HCT116 (cell line): ENCODE results near the gene RBCK1.

Experiments used
- POLR2A ChIP-seq: IDR thresholded peaks from 2 replicates; pipeline ENCODE4 v1.7.0; 2011; ENCODE audit warnings: borderline replicate concordance; ENCODE audit not compliant: insufficient read depth, insufficient read length; ENCODE audit errors: extremely low read depth
- POLR2AphosphoS5 ChIP-seq: IDR thresholded peaks from 2 replicates; pipeline ENCODE4 v1.6.1; 2011; ENCODE audit warnings: mild to moderate bottlenecking, low read depth, low read length, moderate library complexity
- RAD21 ChIP-seq: IDR thresholded peaks from 2 replicates; pipeline ENCODE4 v1.6.1; 2012; ENCODE audit warnings: low read depth, mild to moderate bottlenecking
- ZFX ChIP-seq: fragments of 450-650 bp; IDR thresholded peaks from 2 replicates; pipeline ENCODE4 v1.6.1; 2017
- TF ChIP-seq, protein P1 (sequence below): IDR thresholded peaks from 2 replicates; pipeline ENCODE4 v1.6.1; 2012
- TF ChIP-seq, protein P2 (sequence below), 3 experiments: fragments of 200-600 bp in 1 of 3; sonication (generic) in 1 of 3; IDR thresholded peaks in 2 of 3; conservative IDR thresholded peaks in 1 of 3; 2 replicates each; pipeline ENCODE4 v1.5.1; 2012 to 2017; ENCODE audit warnings: low read depth in 2 of 3, low read length in 2 of 3, antibody characterized with exemption in 1 of 3, borderline replicate concordance in 1 of 3, control low read depth in 1 of 3, mild to moderate bottlenecking in 1 of 3, mixed read lengths in 1 of 3, mixed run types in 1 of 3, moderate library complexity in 1 of 3; ENCODE audit not compliant: insufficient read depth in 1 of 3
- TF ChIP-seq, protein P3 (sequence below): IDR thresholded peaks from 2 replicates; pipeline ENCODE4 v1.6.1; 2012; ENCODE audit warnings: low read depth

DNA sequence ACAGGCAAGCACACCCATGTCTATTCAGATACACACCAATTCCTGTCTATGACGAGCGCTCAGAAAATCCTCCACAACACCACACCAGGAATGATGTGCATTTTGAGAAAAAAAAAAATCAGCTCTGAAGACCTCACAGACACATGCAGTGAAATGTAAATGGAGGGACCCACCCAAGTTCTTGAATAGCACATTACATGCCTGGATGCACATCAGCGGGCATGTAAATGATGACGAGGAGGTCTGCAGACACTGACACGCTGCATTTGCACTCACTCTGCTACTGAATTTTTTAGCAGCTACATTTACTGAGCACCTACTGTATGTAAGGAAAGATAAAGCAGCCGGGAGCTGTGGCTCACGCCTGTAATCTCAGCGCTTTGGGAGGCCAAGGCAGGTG is 46.5 kb upstream of the RBCK1 start:
- TF ChIP-seq, protein P1, sequence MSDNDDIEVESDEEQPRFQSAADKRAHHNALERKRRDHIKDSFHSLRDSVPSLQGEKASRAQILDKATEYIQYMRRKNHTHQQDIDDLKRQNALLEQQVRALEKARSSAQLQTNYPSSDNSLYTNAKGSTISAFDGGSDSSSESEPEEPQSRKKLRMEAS = no peak
- TF ChIP-seq, protein P2, sequence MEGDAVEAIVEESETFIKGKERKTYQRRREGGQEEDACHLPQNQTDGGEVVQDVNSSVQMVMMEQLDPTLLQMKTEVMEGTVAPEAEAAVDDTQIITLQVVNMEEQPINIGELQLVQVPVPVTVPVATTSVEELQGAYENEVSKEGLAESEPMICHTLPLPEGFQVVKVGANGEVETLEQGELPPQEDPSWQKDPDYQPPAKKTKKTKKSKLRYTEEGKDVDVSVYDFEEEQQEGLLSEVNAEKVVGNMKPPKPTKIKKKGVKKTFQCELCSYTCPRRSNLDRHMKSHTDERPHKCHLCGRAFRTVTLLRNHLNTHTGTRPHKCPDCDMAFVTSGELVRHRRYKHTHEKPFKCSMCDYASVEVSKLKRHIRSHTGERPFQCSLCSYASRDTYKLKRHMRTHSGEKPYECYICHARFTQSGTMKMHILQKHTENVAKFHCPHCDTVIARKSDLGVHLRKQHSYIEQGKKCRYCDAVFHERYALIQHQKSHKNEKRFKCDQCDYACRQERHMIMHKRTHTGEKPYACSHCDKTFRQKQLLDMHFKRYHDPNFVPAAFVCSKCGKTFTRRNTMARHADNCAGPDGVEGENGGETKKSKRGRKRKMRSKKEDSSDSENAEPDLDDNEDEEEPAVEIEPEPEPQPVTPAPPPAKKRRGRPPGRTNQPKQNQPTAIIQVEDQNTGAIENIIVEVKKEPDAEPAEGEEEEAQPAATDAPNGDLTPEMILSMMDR (IDR thresholded peaks at IDR 0.05 in 2 of 3, conservative IDR thresholded peaks at IDR 0.05 in 1 of 3; ENCODE audit: borderline replicate concordance in 1 of 3, insufficient read depth in 1 of 3, low read depth in 2 of 3, low read length in 2 of 3) = no peak
- TF ChIP-seq POLR2A = no peak
- TF ChIP-seq RAD21 = no peak
- TF ChIP-seq, protein P3, sequence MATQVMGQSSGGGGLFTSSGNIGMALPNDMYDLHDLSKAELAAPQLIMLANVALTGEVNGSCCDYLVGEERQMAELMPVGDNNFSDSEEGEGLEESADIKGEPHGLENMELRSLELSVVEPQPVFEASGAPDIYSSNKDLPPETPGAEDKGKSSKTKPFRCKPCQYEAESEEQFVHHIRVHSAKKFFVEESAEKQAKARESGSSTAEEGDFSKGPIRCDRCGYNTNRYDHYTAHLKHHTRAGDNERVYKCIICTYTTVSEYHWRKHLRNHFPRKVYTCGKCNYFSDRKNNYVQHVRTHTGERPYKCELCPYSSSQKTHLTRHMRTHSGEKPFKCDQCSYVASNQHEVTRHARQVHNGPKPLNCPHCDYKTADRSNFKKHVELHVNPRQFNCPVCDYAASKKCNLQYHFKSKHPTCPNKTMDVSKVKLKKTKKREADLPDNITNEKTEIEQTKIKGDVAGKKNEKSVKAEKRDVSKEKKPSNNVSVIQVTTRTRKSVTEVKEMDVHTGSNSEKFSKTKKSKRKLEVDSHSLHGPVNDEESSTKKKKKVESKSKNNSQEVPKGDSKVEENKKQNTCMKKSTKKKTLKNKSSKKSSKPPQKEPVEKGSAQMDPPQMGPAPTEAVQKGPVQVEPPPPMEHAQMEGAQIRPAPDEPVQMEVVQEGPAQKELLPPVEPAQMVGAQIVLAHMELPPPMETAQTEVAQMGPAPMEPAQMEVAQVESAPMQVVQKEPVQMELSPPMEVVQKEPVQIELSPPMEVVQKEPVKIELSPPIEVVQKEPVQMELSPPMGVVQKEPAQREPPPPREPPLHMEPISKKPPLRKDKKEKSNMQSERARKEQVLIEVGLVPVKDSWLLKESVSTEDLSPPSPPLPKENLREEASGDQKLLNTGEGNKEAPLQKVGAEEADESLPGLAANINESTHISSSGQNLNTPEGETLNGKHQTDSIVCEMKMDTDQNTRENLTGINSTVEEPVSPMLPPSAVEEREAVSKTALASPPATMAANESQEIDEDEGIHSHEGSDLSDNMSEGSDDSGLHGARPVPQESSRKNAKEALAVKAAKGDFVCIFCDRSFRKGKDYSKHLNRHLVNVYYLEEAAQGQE = no peak
- TF ChIP-seq ZFX = no peak
- no peak for TF ChIP-seq POLR2AphosphoS5
